GM21423 (cell line): ENCODE data around the gene CNPY1.

Source experiments
- ATAC-seq: cut with Tn5 transposase; IDR thresholded peaks from one replicate; pipeline ENCODE4 v1.9.1; 2021; ENCODE audit warnings: mild to moderate bottlenecking, moderate library complexity; ENCODE audit not compliant: unreplicated experiment

Gene CNPY1

DNA sequence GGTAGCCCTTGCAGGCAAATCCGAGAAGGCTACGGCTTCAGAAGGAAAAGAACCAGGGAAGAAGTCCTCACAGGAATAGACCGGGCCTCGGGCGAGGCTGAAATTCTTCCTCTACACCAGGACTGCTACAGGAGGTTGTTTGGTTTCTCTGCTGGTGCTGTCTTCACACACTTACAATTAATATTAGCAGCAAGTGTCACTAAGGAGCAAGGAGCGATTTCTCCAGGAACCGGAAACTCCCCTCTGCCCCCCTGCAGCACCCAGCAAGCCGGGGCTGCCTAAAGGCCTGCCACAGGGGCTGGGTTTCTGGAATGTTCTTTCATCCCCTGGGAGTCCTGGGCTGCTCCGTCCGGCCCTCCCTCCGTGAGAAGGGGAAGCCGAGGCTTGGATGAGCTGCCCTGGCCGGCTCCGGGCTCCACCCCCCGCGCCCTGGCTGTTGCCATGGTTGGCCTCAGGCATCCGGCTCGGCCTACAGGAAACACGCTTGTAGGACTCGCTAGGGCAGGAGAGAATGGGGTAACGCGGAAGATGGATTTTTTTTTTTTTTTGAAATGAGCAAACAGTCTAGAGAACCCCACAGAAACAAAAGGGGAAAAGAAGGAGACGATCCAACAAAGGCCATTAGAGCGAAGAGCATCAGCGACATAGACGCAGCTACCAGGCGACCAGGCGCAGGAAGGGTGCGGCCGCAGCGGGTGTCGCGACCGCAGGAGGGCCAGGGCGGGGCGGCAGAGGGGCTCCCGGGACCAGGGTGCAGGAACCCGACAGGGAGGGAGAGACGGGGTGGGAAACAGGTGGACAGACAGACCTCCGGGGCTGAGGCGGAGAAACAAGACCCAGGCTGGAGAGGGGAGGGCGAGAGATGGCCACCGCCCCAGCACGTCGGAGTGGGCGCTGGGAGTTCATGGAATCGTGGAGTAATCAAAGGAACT lies 55.4 kb downstream of the CNPY1 start:
- peak; percentile 97 for ATAC-seq

DNA sequence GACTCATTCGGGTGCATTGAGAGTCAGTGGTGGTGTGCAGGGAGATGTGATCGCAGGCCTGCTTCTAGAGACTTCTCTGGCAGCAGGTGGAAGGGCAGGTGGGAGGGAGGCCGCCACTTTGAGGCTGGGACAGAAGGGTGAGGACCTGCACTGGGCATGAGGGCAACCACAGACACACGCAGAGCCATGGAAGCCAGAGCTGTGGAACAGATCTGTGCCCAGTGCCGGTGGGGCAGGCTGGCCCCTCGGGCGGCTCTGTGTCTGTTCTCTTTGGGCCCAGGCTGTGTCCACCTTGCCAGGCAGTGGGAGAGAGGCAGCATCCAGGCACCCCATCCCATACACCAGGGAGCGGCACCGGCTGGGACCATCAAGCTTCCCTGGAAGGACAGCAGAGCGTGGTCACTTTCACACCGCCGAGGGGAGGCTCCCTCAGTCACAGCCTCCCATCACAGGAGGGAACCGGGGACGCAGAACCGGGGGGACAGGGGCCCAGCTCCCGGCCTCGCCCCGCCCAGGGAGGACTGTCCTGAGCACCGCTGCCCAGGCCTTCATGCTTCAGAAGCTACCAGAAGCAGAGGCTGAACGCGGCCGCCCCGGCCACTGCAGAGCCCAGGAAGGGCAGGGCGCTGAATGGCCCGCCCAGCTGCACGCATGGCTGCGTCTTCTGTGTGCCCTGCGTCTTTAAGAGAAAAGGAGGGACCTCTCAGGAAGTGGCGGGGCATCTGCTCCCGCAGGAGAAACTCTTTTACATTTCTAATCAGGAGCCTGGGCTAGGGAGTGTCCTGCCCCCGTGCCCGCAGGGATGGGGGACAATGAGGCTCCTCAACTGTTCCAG lies 56.3 kb downstream of the CNPY1 start:
- peak; percentile 36 for ATAC-seq

DNA sequence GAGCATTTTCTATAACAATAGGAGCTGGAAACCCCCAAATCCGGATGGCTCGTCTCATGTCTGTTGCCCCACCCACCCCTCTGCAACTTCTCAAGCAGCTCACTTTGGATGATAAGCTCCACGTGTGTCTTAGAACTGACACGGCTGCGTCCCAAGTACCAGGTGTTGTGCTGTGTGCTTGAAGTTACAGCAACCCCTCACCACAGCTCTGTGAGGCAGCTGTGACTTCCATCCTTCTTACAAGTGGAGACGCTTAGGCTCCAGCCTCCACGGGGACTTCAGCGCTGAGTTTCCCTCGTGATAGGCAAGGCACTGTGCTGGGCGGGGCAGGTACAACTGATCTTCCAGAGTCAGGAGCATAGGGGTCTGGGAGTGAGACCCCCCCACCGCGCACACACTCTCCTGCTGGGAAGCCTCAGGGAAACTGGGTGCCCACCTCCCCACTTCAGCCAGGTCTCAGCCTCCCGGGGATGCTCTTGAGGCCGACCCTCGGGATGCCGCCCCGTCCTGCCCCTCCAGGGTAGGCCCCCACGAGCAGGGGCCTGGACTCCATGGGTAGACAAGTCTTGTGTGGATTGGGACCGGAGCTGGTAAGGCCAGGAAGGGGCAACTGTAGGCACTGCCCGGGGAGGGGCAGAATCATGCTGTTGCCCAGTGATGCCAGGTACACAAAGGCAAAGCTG lies 57.1 kb downstream of the CNPY1 start:
- no peak for ATAC-seq

DNA sequence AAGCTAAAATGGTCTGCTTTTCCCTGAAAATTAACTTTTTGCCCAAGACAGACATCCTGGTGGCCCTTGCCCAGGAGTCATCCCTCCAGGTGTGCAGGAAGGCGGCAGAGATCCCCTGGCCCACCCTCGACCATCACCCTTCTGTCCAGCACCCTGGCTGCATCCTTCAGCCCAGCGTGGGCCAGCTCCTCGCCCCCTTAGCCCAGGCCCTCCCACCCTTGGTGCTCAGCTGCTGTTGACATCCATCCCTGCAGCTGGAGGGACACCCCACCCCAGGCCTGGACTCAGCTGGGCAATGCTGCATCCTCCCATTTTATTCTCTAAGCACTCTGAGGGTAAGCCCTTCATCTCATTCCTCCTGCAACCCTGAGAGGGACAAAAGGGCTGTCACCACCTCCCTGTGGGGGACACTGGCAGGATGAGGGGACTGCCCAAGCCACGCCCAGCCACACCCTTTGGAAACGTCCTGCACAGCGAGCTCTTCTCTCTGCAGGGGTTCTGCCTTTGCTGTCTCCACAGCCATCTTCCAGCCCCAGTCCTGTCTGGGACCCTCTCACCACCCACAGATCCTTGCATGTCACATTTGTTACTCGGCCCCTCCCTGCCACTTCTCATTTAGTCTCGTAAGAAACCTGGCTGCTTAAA lies 57.8 kb downstream of the CNPY1 start:
- no peak for ATAC-seq

DNA sequence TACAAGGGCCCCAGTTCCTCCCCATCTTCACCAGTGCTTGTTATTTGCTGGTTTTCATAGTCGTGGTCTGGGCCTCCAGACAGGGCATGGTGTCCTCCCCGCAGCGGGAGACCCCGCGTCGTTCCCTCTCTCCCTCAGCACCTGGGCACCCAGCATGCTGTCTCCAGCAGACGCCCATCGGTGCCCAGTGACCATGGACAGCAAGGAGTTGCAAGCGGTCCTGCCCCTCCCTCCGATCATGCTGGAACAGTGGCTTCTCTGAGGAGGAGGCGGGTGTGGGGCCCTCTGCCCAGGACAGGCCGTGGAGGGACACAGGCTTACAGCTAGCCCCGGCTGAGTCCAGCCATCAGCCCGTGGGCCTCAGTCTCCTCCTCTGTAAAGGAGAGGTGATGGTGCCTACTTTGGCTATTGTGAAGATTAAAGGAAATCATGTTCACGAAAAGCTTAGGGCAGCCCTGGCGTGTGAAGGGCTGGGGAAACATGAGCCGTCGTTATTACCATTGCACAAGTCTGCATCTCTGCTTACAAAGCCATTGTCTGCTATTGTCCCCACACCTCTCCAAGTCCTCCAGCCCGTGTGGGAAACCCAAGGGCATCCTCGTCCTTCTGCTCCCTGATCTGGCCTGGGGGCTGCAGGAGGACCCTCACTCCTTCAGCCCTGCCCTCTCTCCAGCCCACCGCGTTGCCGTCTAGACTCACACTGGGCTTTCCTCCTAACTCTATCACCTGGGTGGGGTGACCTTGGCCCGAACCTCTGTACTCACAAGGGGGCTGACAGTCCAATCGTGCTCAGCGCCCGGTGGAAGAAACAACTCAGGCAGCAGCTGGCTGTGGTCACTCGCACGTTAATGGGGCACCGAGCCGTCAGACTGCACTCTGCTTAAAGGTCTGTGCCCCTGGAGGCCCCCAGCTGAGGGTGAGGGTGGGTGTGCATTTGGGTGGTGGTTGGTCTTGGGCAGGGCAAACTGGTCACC lies 58.6 kb downstream of the CNPY1 start:
- no peak for ATAC-seq

DNA sequence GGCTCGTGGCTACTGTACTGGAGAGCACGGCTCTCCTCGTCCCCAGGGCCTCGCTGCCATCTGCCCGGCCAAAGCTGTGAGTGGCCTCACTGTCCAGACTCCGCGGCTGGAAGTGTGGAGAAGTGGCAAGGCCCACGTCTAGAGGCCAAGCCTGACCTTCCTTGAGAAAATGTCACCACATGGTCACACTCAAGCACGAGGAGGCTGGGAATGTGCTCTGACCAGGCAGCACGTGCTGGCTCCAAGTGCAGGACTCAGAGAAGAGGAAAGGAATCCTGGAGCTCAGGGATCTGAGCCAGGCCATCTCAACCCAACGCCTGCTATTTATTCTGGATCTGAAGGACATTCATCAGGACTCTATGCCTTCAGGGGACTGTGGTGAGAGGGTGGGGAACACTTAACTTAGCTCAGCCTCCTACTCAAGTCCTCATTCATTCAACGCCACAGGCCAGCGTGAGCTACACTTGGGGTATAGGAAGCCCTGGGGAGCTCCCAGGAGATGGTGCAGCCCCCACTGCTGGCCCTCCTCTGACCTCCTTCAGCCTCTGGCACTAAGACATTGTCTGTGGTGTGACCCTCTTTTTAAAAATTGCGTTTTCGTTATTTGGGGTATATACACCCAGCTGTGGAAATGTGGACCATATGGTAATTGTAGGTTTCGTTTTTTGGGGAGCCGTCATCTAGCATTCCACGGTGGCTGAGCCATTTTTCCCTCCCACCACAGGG lies 59.4 kb downstream of the CNPY1 start:
- ATAC-seq, result no peak

DNA sequence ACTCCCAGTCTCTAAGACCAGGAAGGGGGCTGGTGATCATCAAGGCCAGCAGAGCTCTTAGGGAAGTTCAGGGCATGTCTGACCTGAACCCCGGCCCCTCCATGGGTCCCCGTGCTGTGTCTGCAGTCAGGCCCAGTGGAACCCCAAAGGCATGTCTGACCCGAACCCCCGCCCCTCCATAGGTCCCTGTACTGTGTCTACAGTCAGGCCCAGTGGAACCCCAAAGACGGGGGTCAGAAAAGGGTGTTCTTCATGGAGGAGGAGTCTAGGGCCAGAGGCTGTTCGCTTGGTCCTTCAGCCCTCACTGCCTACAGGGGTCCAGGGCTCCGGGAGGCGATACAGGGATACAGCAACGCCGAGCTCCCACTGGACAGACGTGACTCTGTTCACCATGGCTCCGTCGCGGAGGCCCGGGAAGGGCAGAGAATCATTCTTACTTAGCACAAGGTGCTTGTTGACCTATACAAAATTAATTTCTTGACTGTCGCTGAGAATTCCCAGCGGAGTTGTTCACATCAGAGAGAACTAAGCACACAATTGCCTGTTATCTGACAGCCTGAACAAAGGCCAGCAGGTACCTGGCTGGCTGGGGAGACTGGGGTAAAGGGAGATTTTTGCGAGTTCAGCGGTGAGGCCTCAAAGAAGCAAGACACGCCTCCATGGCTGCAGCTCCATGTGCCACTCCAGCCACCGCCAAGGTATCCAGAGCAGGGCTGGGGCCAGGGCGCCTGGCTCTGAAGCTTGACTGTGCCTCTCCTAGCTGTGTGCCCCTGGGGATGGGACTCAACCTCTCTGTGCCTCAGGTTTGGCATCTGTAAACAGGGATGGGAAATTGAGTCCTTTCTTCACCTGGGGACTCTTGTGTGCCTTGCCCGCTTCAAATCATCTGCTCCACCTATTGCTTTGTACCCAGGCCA lies 61.6 kb downstream of the CNPY1 start:
- ATAC-seq, result no peak

DNA sequence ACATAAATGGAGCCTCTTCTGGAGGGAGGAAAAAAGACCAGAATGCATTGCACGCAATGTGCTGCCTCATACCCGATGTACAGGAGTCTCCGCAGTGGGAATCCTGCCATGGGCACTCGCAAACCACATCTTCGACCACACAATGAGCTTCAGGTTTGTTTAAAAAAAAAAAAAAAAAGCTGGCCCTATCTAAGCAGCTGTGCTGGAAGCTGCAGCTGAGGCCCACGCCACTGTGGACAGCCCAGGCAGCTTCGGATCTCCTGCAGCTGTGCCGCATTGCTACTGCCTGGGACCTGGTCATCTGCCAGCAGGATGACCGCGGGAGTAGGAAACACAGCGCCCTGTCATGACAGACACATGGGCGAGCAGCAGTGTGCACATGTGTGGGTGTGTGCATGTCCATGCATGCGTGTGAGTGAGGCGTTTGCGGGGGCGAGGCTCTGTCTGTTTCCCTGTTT lies 62.5 kb downstream of the CNPY1 start:
- ATAC-seq, result no peak

DNA sequence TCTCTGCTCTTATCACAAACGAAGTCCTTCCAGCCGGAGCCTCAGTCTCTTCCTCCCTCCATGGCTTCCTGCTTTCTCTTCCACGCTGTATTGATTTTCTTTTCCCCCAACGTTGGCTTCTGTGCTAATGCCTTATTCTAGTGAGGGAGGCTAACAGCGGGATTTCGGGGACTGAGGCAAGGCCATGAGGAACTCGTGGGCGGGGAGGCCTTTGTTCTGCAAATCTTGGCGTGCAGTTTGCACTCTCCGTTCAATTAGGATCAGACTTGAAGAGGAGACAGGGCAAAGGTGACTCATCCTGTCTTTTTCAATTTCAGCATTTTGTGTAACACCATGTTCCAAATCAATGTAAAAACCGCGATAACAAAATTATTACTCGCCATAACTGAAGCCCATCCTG lies 63.1 kb downstream of the CNPY1 start:
- ATAC-seq, result no peak

DNA sequence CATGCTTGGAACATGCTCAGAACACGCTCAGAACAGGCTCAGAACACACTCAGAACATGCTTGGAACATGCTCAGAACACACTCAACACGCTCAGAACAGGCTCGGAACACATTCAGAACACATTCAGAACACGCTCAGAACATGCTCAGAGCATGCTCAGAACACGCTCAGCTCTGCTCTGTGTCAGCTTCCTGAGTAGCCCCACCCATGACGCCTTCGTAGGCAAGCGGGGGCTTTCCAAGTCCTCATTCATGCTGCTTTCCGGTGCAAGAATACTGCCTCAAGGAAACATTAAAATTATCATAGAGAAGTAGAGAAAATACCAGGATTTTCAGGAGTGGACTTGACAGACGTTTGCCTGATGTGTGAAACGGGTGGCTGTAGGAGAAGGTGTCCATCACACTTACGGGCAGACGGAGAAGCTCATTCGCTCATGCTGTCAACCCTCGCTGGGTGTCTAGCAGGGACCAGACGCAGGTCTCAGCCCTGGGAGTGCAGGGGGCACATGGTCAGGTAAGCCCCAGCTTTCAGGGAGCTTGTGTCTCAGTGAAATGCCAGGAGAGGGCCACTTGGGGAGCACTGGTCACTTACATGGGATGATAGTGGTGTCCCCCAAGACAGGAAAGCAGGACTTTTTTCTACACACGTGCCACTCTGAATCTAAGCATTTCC lies 63.7 kb downstream of the CNPY1 start:
- no peak for ATAC-seq

DNA sequence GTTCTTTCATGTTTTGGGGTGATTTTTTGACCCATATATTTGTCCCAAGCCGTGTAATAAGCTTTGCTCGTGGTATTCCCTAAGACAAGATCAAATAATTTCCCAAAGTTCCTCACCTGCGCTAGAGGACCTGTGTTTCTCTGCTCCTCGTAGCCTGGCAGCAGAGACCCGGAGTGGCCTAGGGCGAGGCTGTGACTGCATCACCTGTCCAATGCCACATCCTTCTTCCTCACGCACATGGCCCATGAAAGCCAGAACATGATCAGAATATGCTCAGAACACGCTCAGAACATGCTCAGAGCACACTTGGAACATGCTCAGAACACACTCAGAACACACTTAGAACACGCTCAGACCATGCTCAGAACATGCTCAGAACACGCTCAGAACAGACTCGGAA lies 64.6 kb downstream of the CNPY1 start:
- ATAC-seq, result no peak

DNA sequence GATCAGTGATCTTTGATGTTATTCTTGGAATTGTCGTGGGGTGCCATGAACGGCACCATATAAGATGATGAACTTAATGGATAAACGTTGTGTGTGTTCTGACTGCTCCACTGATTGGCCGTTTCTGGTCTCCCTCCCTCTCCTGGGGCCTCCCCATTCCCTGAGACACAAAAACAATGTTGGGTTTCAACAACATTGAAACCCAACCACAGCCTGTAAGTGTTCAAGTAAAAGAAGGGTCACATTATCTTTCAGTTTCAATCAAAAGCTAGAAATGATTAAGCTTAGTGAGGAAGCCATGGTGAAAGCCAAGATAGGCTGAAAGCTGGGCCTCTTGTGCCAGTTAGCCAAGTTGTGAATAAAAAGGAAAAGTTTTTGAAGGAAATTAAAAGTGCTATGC lies 68.9 kb downstream of the CNPY1 start:
- ATAC-seq, result peak; percentile 97

DNA sequence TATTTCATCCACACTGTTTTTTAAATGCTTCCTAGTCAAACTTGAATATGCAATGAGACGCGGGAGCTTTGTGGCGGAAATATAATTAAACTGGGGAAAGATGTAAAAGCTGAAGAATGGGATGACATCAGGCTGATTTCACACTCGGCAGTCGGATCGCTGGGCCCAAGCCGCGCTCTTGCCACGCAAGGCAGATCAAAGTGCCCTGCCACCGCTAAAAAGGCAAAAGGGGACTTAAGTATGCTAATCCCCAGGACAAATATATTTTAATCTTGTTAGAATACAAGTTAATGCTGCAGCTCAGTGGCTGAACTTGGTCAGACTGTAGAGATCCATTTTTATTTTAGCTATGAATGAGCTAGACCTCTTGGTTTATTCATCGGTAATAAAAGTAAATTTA lies 74.6 kb downstream of the CNPY1 start:
- ATAC-seq, result no peak

DNA sequence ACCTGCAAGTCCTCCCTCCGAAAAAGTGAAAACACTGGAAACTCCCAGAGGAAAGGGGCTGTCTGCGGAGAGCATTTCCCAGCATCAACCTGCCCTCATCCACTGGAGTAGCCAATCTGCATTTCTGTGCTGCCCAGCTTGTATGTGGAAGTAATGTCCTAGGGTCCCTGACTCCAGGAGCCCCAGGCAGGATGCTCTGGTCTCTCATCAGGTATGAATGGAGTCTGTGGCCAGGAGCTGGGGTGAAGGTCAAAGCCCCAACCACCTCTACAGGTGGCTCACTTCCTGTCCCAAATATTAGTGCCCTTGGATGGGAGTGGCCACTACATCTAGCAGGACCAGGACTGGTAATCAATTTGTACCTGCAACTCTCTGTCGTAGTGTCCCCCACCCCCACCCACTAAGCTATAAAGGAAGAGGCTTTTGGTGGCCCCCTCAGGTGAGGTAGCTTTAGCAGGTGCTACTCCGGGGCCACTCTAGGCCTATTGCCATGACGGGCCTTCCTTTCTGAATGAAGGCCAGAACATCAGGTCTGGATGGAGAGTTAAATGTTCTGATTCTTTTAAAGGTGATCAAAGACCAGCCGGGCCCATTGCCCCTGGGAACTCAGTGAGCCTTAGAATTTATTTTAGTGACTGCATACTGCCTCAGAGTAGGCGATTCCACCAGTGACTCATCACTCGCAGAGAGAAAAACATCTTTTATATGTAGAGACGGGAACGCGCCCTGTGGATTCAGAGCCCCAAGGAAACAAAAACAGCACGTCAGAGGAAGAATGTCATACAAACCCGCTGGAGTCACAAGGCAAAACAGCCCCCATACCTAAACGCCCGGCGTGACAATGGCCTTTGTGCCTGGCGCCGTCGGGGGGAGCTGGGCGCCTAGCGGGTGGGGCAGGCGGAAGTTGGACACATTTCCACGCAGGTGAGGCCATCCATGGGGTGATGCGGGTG lies 75.4 kb downstream of the CNPY1 start:
- no peak for ATAC-seq

DNA sequence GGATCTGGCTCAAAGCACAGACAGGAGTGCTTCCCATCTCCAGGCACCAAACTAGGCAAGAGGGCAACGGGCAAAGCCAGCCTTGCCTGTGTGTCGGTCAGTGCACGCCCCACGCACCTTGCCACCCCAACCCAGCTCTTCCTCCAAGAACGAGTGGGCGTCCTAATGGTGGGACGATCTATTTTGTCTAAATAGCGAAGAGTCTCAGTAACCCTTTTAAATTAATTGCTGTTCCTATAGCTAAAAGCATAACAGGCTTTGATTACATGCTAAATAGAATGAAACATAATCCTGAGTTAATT lies 76.2 kb downstream of the CNPY1 start:
- ATAC-seq, result no peak
